Adrenal gland (tissue), 12 donors: Measurements from ENCODE around the gene CDK6. TPM values are rescaled to one million over a fixed set of nuclear protein-coding genes. Genes with fewer than 3 reads are reported as not detected.

Experiments used
- DNase-seq, 7 donors: peaks; one replicate each; pipeline ENCODE4 v3.0.0-alpha.2; 2019 to 2020
- H3K27ac ChIP-seq, 5 donors: fragments of 200-600 bp; sonication (generic) in 4 of 5; 1 replicate in 3 of 5; 2 replicates in 2 of 5; pipeline versions ENCODE4 v1.5.1 to v1.8.0; 2016 to 2020; ENCODE audit warnings: mild to moderate bottlenecking in 1 of 5
- H3K27me3 ChIP-seq: fragments of 200-600 bp; 2 replicates; pipeline ENCODE4 v1.8.0; 2021
- H3K36me3 ChIP-seq, 2 donors: fragments of 200-600 bp; replicated peaks in 1 of 2; 1 replicate in 1 of 2; 2 replicates in 1 of 2; pipeline versions ENCODE4 v1.5.1 to v1.8.0; 2018 to 2022
- H3K4me1 ChIP-seq, 2 donors: fragments of 200-600 bp; replicated peaks in 1 of 2; 1 replicate in 1 of 2; 2 replicates in 1 of 2; pipeline versions ENCODE4 v1.5.1 to v1.8.0; 2018 to 2021
- H3K4me3 ChIP-seq, 4 donors: fragments of 200-600 bp; sonication (generic) in 3 of 4; one replicate each; pipeline ENCODE4 v1.5.1; 2016 to 2018
- H3K9me3 ChIP-seq, 3 donors: fragments of 200-600 bp; sonication (generic) in 1 of 3; replicated peaks in 1 of 3; 1 replicate in 2 of 3; 2 replicates in 1 of 3; pipeline versions ENCODE4 v1.5.1 to v1.8.0; 2016 to 2021
- POLR2A ChIP-seq, 2 donors: fragments of 450-650 bp; IDR thresholded peaks; one replicate each; pipeline ENCODE4 v1.6.1; 2017; ENCODE audit warnings: antibody characterized with exemption in 2 of 2, mild to moderate bottlenecking in 2 of 2, moderate library complexity in 1 of 2
- WGBS, 4 donors: extraction: QIAGEN DNeasy Blood & Tissue Kit in 2 of 4; methylation state at CpG; one replicate each; pipeline versions ENCODE4 v1.1.5 to v1.1.7; 2013 to 2017; 5-methylcytosine and 5-hydroxymethylcytosine counted together
- intact Hi-C, 2 donors: fragments of 100-400 bp; cut with DNase I; formaldehyde crosslinking; loops; one replicate each; pipeline versions ENCODE4 v1.14.1 to v1.15.0; 2022 to 2023
- polyA plus RNA-seq, 3 donors: library from polyadenylated mRNA; stranded (reverse); fragments of 200-250 nt in 2 of 3; fragments of 350-450 nt in 1 of 3; fragmentation: Illumina TruSeq in 1 of 3; extraction: RNeasy Lipid Tissue Mini Kit (QIAGEN cat#74804) in 1 of 3; gene quantifications; one replicate each; pipeline ENCODE4 v1.2.3, GENCODE V29; 2013 to 2014
- total RNA-seq, 9 donors: library from RNA; depleted of rRNA in 4 of 9; stranded (reverse); fragments of >200 nt in 4 of 9; fragments of 120-200 nt in 1 of 9; fragmentation: NEBNext Ultra II Directional in 1 of 9; extraction: Animal tissue kit (Norgen Biotek cat#: 25700) in 1 of 9; gene quantifications; one replicate each; pipeline versions ENCODE4 v1.1.0 to v1.2.4, GENCODE V29; 2013 to 2023
- TF ChIP-seq, protein P1 (sequence below), 6 experiments: fragments of 450-650 bp in 4 of 6; fragments of 200-600 bp in 2 of 6; sonication (generic) in 1 of 6; IDR thresholded peaks; 1 replicate in 5 of 6; 2 replicates in 1 of 6; pipeline versions ENCODE4 v1.5.1 to v1.8.0; 2016 to 2021; ENCODE audit warnings: antibody characterized with exemption in 6 of 6, mild to moderate bottlenecking in 2 of 6, moderate library complexity in 1 of 6
- donor health status: healthy with polysubstance abuse.
- donor health status: Bipolar disorder and iron deficiency.
- donor health status: DM: yes; HTN: yes; CAD: no.
- donor health status: DM: no; HTN: no; CAD: no.
- donor health status: DM: no; HTN: no; CAD: no.
- donor health status: DM: yes; HTN: yes; CAD: no.

The CDK6 gene
- total and polyA plus RNA-seq, 12 donors = 2.5 to 151 (median 33.4) TPM

DNA sequence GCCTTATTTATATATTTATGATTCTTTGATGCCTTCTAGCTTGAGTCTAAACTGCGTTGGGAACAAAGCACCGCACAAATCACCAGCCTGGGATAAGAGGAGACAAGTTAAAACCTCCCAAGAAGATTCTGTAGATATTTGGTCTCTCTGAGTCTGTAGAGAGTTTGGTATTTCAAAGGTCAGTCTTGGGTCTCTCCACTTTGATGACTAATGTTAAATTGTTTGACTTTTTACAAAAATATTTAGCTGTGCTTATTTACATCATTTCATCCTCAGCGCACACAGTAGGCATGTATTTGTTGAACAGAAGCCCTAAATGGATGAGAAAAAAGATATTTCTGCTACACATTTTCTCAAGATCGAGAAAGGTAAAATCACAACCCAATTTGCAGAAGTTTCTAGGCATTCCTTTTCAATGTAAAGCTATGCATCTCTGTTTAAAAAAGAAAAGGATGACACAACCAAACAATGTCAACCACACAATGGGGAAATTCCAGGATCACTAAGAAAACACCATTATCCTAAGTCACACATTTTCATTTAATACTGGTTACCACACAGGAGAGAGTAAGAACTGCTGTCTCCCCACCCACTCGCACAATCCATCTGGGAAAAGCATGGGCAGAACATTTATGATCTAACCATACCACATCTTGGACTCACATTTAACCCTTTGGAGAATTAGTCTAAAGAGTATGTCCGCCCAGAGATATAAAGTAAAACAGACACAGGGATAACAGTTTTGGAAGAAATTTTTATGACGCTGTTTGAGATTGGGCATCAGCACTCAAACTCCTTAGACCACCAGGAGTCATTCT, 4.4 kb downstream of the CDK6 start:
- 23 to 32% (median 29%) methylated on average over 7 of the region's 7 CpGs for WGBS, 4 donors
- intact Hi-C loops = loop anchor here (5.0 to 10.0 kb wide), 3 partner anchors 140 to 215 kb away; no protein-coding TSS in a partner anchor
- Histone ChIP-seq H3K4me3 (peak overlapping the region; percentile 6 to 90 (median 82)), H3K27me3 (no peaks in the 10 kb centered on the region), H3K36me3 (no peaks in the 10 kb centered on the region), H3K27ac (peak overlapping the region in 4 of 5 donors; percentile 57 to 91 (median 90)), H3K4me1 (peaks cover 27 to 53% of the 10 kb centered on the region in 2 donors), H3K9me3 (no peaks in the 10 kb centered on the region)
- DNase-seq = peak in 3 of 7 donors; percentile 19 to 27 (median 23)
- TF ChIP-seq, protein P1, sequence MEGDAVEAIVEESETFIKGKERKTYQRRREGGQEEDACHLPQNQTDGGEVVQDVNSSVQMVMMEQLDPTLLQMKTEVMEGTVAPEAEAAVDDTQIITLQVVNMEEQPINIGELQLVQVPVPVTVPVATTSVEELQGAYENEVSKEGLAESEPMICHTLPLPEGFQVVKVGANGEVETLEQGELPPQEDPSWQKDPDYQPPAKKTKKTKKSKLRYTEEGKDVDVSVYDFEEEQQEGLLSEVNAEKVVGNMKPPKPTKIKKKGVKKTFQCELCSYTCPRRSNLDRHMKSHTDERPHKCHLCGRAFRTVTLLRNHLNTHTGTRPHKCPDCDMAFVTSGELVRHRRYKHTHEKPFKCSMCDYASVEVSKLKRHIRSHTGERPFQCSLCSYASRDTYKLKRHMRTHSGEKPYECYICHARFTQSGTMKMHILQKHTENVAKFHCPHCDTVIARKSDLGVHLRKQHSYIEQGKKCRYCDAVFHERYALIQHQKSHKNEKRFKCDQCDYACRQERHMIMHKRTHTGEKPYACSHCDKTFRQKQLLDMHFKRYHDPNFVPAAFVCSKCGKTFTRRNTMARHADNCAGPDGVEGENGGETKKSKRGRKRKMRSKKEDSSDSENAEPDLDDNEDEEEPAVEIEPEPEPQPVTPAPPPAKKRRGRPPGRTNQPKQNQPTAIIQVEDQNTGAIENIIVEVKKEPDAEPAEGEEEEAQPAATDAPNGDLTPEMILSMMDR (IDR thresholded peaks at IDR 0.05) = no peak
- no peak for TF ChIP-seq POLR2A (IDR thresholded peaks at IDR 0.05)

DNA sequence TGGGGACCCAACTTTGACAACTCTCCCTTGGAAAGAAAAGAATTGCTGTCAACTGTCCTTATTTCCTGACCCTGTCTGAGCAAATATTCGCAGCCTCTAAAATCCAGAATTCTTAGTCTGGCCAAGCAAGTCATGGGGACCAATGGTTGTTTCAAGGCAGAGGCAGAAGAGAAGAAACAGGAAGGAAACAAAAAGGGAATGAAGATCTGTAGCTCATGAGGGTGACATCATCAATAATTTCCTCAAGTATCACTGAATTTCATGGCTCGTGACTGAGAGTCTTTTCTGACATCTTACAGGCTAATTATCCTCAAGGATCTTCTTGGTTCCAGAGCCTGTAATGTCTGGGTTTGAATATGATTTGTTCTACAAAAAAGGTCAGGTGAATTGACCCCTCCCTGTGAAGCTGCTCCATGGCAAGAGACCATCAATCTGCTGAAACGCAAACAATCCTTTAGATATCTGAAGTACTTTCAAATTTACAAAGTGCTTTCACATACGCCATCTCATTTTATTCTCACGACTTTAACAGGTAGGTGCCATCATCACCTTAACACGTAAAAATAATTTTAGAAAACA, 5.8 kb downstream of the CDK6 start:
- TF ChIP-seq POLR2A (IDR thresholded peaks at IDR 0.05) = no peak
- TF ChIP-seq, protein P1 (IDR thresholded peaks at IDR 0.05) = no peak
- Histone ChIP-seq H3K4me3 (peak overlapping the region in 1 of 4 donors; percentile 90), H3K9me3 (no peaks in the 10 kb centered on the region), H3K4me1 (peaks cover 27 to 62% of the 10 kb centered on the region in 2 donors), H3K27me3 (no peaks in the 10 kb centered on the region), H3K36me3 (no peaks in the 10 kb centered on the region), H3K27ac (peak overlapping the region in 3 of 5 donors; percentile 19 to 90 (median 89))
- intact Hi-C loops = loop anchor here (5.0 to 10.0 kb wide), 3 partner anchors 138 to 213 kb away; no protein-coding TSS in a partner anchor
- WGBS, 4 donors = 41 to 54% (median 46%) methylated on average over 6 of the region's 6 CpGs
- DNase-seq = no peak

DNA sequence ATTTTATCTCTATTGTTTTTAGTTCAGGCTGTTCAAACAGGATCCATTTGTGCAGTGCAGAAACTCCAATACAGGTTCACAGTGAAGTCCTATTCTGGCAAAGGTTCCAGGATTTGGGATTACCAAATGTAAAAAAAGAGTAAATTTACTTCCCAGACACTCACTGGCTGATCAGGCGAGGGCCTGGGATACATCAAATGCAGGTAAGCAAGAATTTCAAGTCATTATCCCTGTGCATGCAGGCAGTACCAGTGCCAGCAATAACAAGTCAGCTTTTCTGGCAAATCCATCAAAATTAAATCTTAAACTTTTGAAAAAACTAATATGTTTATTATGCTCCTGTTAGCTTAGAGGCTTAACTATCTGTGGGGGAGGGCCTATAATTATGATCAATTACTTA, 6.3 kb downstream of the CDK6 start:
- intact Hi-C loops = loop anchor here (5.0 to 10.0 kb wide), 3 partner anchors 138 to 213 kb away; no protein-coding TSS in a partner anchor
- DNase-seq = no peak
- H3K27ac ChIP-seq = peak overlapping the region in 2 of 5 donors; percentile 39 to 89
- H3K4me1 ChIP-seq = peaks cover 27 to 66% of the 10 kb centered on the region in 2 donors
- H3K27me3 ChIP-seq = no peaks in the 10 kb centered on the region
- 78 to 95% (median 81%) methylated on average over 1 of the region's 1 CpG for WGBS, 4 donors
- H3K36me3 ChIP-seq = no peaks in the 10 kb centered on the region
- H3K9me3 ChIP-seq = no peaks in the 10 kb centered on the region
- TF ChIP-seq, protein P1 (IDR thresholded peaks at IDR 0.05) = no peak
- no peak for TF ChIP-seq POLR2A (IDR thresholded peaks at IDR 0.05)
- H3K4me3 ChIP-seq = peak overlapping the region in 1 of 4 donors; percentile 90

DNA sequence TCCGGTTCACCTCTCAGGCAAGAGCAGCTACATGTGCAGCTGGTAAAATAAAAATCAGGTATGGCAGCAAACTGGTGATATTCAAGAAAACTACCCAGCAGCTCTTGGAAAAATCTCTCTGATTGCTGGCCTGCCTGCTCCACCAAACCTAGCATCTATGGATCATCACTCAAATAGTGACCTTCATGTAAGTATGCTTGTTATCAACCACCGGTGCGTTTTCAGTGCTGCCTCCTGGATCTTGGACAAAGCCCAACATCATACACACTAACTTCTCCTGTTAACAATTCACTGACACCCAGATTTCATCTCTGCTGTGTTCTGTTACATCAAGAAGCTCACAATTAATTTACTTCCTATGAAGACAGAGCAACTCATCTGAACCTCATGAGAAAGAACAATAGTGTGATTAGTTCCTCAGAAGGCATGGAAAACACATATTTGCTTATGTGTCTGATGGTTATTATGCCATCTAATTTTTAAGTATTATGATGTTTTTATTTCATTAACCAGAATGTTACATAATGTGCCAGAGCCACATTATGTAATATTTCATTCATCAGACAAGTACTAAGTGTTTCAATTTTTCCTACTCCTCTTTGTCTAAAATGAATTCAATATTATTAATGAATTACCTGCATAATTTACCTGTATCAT, 8.8 kb downstream of the CDK6 start:
- no peaks in the 10 kb centered on the region for H3K36me3 ChIP-seq
- H3K9me3 ChIP-seq = no peaks in the 10 kb centered on the region
- whole genome bisulfite sequencing, 4 donors = 28 to 46% (median 38%) methylated on average over 3 of the region's 3 CpGs
- H3K4me3 ChIP-seq = no peak overlapping the region
- peak in 2 of 7 donors; percentile 30 to 64 for DNase-seq
- no peak for TF ChIP-seq POLR2A (IDR thresholded peaks at IDR 0.05)
- TF ChIP-seq, protein P1 (IDR thresholded peaks at IDR 0.05) = no peak
- peak overlapping the region in 2 of 5 donors; percentile 31 to 42 for H3K27ac ChIP-seq
- H3K27me3 ChIP-seq = no peaks in the 10 kb centered on the region
- intact Hi-C loops = no loop called here
- H3K4me1 ChIP-seq = peaks cover 26 to 87% of the 10 kb centered on the region in 2 donors
